HepG2 (cell line): ENCODE data around the gene TMEM134. TPM values are rescaled to one million over a fixed set of nuclear protein-coding genes. Genes with fewer than 3 reads are reported as not detected.

Experiments used
- BCL6 ChIP-seq: IDR thresholded peaks from 2 replicates; pipeline ENCODE4 v1.6.1; 2016; ENCODE audit warnings: missing genetic modification reagents, missing compliant biosample characterization
- ETS1 ChIP-seq: sonication (generic); formaldehyde crosslinking; IDR thresholded peaks from 2 replicates; pipeline ENCODE4 v1.4.0; 2020; ENCODE audit warnings: missing genetic modification reagents
- KDM2A ChIP-seq: sonication (generic); formaldehyde crosslinking; IDR thresholded peaks from 2 replicates; pipeline ENCODE4 v1.4.0; 2020; ENCODE audit warnings: low read depth, missing genetic modification reagents, borderline replicate concordance
- KDM5B ChIP-seq: sonication (generic); formaldehyde crosslinking; IDR thresholded peaks from 2 replicates; pipeline ENCODE4 v1.4.0; 2020; ENCODE audit warnings: missing genetic modification reagents, mild to moderate bottlenecking, borderline replicate concordance
- MED1 ChIP-seq: sonication (generic); formaldehyde crosslinking; IDR thresholded peaks from 2 replicates; pipeline ENCODE4 v1.4.0; 2020; ENCODE audit warnings: missing genetic modification reagents
- SMARCE1 ChIP-seq: fragments of 450-650 bp; IDR thresholded peaks from 2 replicates; pipeline ENCODE4 v1.6.1; 2017; ENCODE audit warnings: borderline replicate concordance
- SNAPC2 ChIP-seq: sonication (generic); formaldehyde crosslinking; IDR thresholded peaks from 2 replicates; pipeline ENCODE4 v1.8.1; 2022; ENCODE audit warnings: mild to moderate bottlenecking, missing genetic modification reagents
- TCF7 ChIP-seq: sonication (generic); IDR thresholded peaks from 2 replicates; pipeline ENCODE4 v1.6.1; 2016; ENCODE audit warnings: antibody characterized with exemption, low read depth
- ZBTB34 ChIP-seq: sonication (generic); formaldehyde crosslinking; IDR thresholded peaks from 2 replicates; pipeline ENCODE4 v1.8.0; 2022; ENCODE audit warnings: mild to moderate bottlenecking, missing genetic modification reagents
- ZIK1 ChIP-seq: sonication (generic); formaldehyde crosslinking; IDR thresholded peaks from 2 replicates; pipeline ENCODE4 v1.5.0; 2020; ENCODE audit warnings: mild to moderate bottlenecking, low read depth, missing genetic modification reagents, borderline replicate concordance
- ZNF280D ChIP-seq: sonication (generic); formaldehyde crosslinking; IDR thresholded peaks from 2 replicates; pipeline ENCODE4 v1.5.1; 2020; ENCODE audit warnings: mild to moderate bottlenecking, missing genetic modification reagents
- ZNF292 ChIP-seq: sonication (generic); formaldehyde crosslinking; IDR thresholded peaks from 2 replicates; pipeline ENCODE4 v1.8.1; 2022; ENCODE audit warnings: mild to moderate bottlenecking, low read depth, missing genetic modification reagents, borderline replicate concordance
- ZNF549 ChIP-seq: sonication (generic); formaldehyde crosslinking; IDR thresholded peaks from 2 replicates; pipeline ENCODE4 v1.5.0; 2020; ENCODE audit warnings: missing genetic modification reagents
- ZNF652 ChIP-seq: IDR thresholded peaks from 2 replicates; pipeline ENCODE4 v1.6.1; 2016; ENCODE audit warnings: low read depth, borderline replicate concordance
- ZNF670 ChIP-seq: sonication (generic); formaldehyde crosslinking; IDR thresholded peaks from 2 replicates; pipeline ENCODE4 v1.8.0; 2022; ENCODE audit warnings: mild to moderate bottlenecking, missing genetic modification reagents, borderline replicate concordance
- ZNF7 ChIP-seq: IDR thresholded peaks from 2 replicates; pipeline ENCODE4 v1.6.1; 2016; ENCODE audit warnings: missing biosample characterization, missing genetic modification reagents
- ZNF790 ChIP-seq: sonication (generic); formaldehyde crosslinking; IDR thresholded peaks from 2 replicates; pipeline ENCODE4 v1.8.0; 2022; ENCODE audit warnings: missing genetic modification reagents, mild to moderate bottlenecking, borderline replicate concordance
- polyA plus RNA-seq, 8 experiments: library from polyadenylated mRNA; depleted of rRNA in 3 of 8; stranded (reverse) in 7 of 8; unstranded in 1 of 8; fragments of >200 nt; fragmentation: Illumina TruSeq in 4 of 8; extraction: Trizol in 4 of 8; gene quantifications; 2 replicates each; pipeline versions ENCODE4 v1.2.1 to v1.2.3, GENCODE V29; 2011 to 2016; ENCODE audit warnings: low read depth in 4 of 8, missing spikeins in 1 of 8, mixed read lengths in 1 of 8; ENCODE audit not compliant: insufficient read depth in 1 of 8
- total RNA-seq, 5 experiments: library from RNA; depleted of rRNA; stranded (reverse); fragments of >200 nt; fragmentation: Illumina TruSeq; extraction: Trizol; gene quantifications; 2 replicates each; pipeline ENCODE4 v1.2.3, GENCODE V29; 2016; ENCODE audit warnings: low read depth in 1 of 5
- TF ChIP-seq, protein P1 (sequence below): sonication (generic); formaldehyde crosslinking; IDR thresholded peaks from 2 replicates; pipeline ENCODE4 v1.5.0; 2020; ENCODE audit warnings: missing genetic modification reagents
- TF ChIP-seq, protein P2 (sequence below): sonication (generic); formaldehyde crosslinking; IDR thresholded peaks from 2 replicates; pipeline ENCODE4 v1.8.1; 2023; ENCODE audit warnings: mild to moderate bottlenecking, missing genetic modification reagents, borderline replicate concordance

The TMEM134 gene
- total and polyA plus RNA-seq, 2 of the 13 experiments (the other 11 are each of a cell fraction or from before 2014, with no cell fraction given): 6.9 to 26.9 TPM

DNA sequence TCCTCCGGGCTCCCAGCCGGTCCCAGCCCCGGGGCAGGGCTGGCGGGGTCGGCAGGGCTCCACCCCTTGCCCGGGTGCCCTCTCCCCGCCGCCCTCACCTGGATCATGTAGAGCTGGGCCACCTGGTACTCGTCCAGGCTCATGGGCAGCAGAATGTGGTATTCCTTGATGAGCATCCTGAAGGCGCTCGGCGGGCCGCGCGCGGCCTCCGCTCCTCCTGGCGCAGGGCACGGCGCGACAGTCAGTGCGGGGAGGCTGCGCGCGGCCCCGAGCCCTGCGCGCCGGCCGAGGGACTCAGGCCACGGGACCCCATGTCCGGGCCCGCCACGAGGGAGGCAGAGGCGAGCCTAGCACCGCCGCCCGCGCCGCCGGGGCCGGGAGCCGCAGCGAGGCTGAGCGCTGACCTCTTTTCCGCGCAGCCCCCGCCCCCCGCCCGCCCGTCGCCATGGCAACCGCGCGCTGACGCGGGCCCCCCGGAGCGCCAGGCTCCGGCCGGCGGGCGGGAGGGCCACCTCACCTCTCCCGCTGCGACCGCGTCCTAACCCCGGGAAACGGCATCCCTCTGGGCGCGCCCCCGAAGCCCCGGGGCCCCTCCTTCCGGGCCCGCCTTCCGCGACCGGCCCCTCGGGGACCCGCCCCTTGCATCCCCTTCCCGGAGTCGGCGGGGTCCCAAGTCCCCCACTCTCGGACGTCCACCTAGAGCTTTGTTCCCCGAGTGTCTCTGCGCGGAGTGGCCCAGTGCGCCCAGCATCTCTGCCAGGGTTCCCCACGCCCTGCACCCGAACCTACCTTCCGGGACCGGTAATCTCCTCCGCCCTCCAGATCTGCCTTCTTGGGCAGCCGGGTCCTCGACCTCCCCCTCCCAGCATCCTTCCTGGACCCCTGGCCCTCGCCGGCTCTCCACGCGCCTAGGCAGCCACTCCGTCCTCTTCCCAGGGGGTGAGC is 35.2 kb upstream of the TMEM134 start (continued):
- 0 out of 2 replicates have a peak, but pooled peaks have one; percentile 13 for TF ChIP-seq KDM2A (CRISPR knock-in tag)
- TF ChIP-seq KDM5B (CRISPR knock-in tag): no peak
- TF ChIP-seq ETS1 (CRISPR knock-in tag): no peak
- TF ChIP-seq ZNF280D (CRISPR knock-in tag): 0 out of 2 replicates have a peak, but pooled peaks have one; percentile 33
- no peak for TF ChIP-seq MED1 (CRISPR knock-in tag)
- no peak for TF ChIP-seq SNAPC2 (CRISPR knock-in tag)
- no peak for TF ChIP-seq TCF7
- TF ChIP-seq ZBTB34 (CRISPR knock-in tag): no peak
- TF ChIP-seq, protein P1, sequence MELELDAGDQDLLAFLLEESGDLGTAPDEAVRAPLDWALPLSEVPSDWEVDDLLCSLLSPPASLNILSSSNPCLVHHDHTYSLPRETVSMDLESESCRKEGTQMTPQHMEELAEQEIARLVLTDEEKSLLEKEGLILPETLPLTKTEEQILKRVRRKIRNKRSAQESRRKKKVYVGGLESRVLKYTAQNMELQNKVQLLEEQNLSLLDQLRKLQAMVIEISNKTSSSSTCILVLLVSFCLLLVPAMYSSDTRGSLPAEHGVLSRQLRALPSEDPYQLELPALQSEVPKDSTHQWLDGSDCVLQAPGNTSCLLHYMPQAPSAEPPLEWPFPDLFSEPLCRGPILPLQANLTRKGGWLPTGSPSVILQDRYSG (CRISPR knock-in tag): no peak
- no peak for TF ChIP-seq ZNF549
- no peak for TF ChIP-seq ZNF652
- no peak for TF ChIP-seq BCL6
- TF ChIP-seq, protein P2, sequence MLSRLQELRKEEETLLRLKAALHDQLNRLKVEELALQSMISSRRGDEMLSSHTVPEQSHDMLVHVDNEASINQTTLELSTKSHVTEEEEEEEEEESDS (CRISPR knock-in tag): no peak
- TF ChIP-seq ZNF7: no peak
- no peak for TF ChIP-seq ZNF790 (CRISPR knock-in tag)
- TF ChIP-seq SMARCE1: no peak
- TF ChIP-seq ZNF670: no peak
- no peak for TF ChIP-seq ZIK1
- 0 out of 2 replicates have a peak, but pooled peaks have one; percentile 20 for TF ChIP-seq ZNF292 (CRISPR knock-in tag)
